LHCN-M2 (cell line): ENCODE data around the gene CACNA2D4. TPM values are rescaled to one million over a fixed set of nuclear protein-coding genes. Genes with fewer than 3 reads are reported as not detected.

Experiments
- DNase-seq: peaks from one replicate; pipeline ENCODE4 v3.0.0-alpha.2; 2012; ENCODE audit warnings: low read depth
- total RNA-seq: library from RNA; depleted of rRNA; stranded (reverse); fragments of >200 nt; gene quantifications from 2 replicates; pipeline ENCODE4 v1.2.3, GENCODE V29; 2014

Gene CACNA2D4
- total RNA-seq, 1 experiment from 2014 or later, result not detected

DNA sequence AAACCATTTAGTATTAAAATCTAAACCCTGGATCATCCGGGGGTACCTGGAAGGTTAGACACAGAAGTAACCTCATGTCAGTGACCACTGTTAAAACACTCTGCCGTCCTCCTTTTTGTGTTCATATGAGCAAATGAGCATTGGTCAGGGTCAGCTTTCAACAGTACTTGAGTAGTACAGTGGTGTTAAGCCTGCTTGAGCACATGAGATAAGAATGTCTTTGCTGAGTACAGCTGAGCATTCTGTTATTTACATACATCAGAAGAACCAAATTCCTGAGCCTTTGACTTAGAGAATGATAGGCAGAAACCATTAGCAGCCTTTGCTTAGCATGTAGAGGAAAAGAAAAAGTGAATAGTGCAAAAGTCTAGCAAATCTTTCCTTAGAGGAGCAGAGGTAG is 136.7 kb downstream of the CACNA2D4 start:
- no peak for DNase-seq

DNA sequence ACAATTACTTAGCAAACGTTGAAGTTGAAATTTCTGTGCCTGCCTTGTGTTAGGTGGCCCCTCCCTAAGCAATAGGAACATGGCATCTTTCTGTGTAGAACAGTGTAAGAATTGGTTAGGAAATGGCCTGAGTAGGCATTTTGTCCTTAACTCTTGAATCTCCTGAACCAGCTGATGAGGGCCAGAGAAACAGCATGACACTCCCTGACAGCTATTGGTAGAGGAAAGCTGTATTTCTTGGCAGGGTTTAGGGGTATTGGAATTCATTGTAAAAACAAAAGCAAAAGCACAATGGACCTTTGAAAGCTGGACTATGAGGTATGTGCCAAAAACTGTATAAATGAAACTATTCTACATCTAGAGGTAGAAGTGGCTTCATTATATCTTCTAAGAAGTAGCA is 138.7 kb downstream of the CACNA2D4 start:
- DNase-seq, result peak; percentile 56

DNA sequence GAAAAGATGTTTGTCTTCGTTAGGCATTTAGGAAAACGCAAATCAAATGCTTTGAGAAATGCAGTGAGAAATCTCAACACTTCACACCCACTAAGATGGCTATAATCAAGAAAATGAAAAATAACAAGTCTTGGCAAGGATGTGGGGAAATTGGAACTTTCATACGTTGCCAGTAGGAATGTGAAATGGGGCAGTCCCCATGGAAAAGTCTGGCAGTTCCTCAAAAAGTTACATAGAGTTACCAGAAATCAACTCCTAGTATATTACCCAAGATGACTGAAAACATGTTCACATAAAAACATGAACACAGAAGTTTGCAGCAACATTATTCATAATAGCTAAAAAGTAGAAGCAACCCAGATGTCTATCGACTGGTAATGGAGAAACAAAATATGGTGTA is 139.5 kb downstream of the CACNA2D4 start:
- DNase-seq, result no peak

DNA sequence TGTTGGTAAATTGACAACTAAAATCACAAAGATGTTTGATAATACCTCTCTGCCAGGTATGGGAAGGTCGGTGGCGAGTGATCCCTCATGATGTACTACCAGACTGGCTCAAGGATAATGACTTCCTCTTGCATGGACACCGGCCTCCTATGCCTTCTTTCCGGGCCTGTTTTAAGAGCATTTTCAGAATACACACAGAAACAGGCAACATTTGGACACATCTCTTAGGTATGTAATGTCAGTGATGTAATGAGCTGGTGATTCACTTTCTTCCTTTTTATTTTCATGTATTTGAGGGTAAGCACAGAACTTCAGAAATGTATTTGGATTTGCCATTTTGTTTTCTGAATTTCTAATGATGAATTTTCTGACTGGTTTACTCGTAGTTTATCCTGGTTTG is 140.7 kb downstream of the CACNA2D4 start:
- peak; percentile 76 for DNase-seq

DNA sequence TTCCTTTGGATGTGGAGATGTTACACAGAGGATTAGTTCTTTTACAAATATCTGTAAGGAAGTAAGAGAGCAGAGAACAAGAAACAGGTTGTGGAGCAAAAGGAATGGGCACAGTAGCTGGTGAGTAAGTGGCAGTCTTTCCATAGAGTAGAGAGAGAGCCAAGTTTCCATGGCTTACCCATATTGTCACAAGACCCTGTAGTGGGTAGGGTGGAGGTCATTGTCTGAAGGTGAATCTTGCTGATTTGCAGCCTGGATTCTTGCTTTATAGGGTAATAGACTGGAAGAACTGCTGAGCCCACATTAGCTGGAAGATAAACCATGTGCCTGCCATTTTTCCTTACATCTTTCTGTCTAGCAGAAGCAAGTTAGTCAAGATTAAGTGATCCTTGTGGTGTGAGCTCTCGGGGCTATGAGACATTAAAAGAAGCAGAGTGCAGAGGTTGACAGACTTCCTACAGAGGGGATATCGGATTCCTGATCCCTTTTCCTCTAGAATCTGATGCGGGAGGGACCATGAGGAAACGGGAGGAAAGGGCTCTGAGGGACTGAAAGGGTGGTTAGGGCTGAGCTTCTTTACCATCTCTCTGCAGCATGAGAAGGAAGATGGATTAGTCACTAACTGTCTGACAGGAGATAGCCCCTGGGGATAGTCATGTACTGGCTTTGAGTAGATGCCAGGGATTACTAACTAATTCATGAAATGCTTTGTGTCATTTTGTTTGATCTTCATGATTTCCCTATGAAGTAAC is 142.1 kb downstream of the CACNA2D4 start:
- DNase-seq, result peak; percentile 88

DNA sequence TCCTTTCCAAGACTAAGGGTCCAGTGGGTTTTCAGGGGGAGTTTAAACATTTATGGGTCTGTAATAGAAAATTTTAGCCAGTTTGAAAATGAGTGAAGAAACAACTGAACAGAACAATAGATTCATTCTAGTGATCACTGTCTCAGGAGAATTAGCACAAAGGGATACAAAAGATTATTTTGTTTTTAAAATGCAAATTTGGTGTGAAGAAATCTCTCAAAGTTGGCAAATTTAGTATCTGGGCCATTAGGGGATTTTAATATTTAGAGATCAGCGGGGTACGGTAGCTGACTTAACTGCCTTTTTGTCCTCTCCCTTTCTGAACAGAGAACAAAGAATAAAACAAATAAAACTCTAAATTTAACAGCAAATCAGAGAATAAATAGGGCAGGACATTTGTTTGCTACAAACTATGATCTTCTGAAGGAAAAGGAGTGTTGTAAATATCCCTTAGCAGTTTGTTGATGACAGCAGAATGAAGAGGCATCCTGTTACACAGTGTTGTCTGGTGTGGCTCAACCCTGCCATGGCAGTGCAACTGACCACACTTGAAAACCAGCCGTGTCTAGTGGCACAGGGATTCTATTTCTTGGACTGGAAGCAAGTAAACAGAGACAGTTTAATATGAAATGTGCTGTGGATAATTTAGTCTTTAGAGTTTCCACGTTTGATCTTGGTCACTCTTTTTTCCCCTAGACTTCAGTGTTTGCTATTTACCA is 144.4 kb downstream of the CACNA2D4 start:
- peak; percentile 56 for DNase-seq

DNA sequence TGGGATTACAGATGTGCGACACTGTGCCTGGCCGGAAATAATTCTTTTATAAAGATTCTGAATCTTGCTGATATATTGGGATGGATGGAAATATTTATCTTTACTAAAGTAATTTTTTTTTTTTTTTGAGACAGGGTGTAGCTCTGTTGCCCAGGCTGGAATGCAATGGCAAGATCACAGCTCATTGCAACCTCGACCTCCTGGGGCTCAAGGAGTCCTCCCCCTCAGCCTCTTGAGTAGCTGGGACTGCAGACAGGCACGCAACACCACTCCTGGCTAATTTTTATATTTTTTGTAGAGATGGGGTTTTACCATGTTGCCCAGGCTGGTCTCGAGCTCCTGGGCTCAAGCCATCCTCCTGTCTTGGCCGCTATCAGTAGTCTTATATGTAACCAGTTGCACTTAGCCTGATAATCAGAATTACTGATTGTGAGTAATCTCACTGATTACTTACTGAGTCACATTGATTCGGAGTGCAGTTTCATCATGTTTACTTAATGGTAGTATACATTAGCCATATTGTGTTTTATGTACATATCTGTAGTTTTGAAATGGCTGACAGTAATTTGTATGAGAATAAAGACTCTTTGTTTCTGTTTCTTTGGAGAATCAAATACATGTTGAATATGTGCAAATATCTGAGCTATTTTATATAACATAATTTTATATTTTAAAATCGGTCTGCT is 148.5 kb downstream of the CACNA2D4 start:
- DNase-seq, result no peak

DNA sequence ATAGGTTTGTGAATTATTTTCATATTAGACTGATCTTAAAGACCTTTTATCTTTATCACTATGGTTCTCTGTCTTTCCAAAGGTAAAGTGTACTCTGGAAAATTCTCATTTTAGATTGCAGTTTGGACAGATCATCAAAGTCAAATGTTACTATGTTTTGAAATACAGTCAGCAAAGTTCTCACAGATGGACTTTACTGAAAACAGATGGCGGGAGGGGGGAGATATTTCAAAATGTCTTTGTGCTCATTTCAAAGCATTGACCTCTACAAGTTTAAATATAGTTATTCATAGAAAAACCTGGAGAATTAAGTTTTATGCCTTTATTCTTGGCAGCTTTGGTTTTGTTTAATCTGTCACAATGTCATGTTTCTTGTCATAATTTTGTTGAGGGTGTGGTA is 149.8 kb downstream of the CACNA2D4 start:
- no peak for DNase-seq

DNA sequence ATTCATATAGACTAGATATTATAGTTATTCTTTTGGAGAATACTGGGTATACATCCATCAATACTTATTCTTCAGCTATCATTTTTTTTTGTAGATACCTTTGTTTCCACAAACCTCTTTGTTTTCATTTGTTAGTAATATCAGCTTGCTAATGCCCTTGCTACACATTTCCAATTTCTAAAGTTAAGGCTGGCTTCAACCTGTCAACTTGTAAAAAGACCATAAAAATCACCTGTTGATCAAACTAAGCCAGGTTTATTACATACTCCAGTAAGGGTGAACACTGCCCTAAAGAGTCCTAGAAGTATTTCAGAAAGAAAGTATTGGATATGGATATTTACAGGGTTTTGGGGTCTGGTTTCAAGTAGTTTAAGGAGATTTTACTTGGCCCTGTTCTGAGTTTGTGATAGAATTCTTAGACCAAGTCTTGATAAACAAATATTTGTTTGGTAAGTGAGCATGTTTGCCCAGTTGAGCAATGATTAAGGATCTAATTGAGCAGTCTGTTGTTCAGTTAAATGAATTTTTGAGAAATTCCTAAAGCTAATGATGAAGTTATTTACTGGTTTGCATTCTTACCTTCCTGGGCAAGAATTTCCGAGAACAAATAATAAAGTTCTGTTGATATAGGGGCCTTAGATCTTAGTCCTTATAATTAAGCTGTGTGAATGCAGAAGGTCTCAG is 150.9 kb downstream of the CACNA2D4 start:
- DNase-seq, result no peak

DNA sequence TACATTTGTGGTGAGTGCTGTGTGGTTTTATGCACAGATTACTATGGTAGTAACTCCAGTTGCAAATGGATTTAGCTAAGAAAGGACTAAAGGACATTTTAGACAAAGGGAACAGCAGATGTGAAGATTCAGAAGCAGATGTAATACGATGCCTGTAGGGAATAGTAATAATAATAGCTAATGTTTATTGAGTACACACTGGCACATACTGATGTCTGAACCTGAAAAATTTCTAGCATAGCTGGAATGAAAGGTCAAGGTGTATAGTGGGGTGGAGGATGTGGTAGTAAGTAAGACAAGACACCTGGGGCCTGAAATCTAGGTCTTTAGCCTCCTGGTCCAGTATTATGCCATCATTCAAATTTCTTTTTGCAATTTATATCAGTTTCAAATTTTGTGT is 152.3 kb downstream of the CACNA2D4 start:
- no peak for DNase-seq

DNA sequence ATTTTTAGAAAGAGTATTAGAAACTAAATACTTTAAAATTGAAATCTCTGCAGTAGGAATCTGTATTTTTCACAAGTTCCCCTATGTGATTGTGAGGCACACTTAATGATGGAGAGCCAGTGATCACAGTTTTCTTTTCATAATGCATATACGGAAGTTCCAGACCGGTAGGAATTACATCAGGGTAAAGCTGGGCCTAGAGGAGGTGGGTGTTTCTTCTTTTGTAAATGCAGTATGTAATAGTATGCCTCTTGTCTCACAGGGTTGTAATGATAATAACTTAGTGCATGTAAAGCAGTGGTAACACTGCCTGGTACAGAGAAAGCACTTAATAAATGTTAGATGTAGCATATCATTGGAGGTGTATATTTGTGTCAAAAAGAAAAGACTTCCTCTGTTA is 155.3 kb downstream of the CACNA2D4 start:
- no peak for DNase-seq

DNA sequence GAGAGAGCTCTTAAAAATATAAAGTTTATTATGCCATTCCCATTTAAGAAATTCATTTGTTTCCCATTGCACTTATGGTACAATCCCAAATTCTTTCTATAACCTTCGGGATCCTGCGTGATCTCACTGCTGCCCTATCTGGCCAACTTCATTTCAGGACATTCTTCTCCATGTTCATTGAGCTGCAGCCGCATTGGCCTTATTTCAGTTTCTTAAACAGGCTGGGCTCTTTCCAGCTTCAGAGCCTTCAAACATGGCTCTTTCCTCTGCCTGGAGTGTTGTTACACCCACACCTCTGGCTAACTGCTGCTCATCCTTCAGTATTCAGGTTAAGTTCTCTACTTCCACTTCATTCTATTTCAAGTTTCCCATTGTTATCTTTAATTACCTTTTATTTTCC is 156.6 kb downstream of the CACNA2D4 start:
- DNase-seq, result no peak

DNA sequence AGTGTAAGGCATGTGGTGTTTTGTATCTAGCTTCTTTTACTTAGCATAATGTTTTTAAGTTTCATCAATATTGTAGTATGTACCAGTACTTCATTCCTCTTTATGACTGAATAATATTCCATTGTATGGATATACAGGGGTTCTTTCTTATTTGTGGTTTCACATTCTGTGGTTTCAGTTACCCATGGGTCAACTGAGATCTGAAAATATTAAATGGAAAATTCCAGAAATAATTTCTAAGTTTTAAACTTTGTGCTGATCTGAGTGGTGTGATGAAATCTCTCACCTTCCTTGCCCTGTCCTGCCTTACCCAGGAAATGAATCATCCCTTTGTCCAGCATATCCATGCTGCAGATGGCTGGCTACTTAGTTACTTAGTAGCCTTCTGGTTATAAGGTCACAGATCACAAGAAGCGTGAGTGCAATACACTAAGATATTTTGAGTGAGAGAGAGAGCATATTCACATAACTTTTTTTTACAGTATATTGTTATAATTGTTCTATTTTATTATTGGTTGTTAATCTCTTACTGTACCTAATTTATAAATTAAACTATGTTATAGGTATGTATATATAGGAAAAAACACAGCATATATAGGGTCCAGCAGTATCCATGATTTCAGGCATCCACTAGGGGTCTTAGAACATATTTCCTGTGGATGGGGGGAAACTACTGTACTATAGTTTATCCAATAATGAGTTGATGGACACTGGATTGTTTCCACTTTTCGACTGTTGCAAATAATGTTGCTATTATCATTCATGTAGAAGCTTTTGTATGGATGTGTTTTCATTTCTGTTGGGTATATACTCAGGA is 157.7 kb downstream of the CACNA2D4 start:
- DNase-seq, result peak; percentile 89

DNA sequence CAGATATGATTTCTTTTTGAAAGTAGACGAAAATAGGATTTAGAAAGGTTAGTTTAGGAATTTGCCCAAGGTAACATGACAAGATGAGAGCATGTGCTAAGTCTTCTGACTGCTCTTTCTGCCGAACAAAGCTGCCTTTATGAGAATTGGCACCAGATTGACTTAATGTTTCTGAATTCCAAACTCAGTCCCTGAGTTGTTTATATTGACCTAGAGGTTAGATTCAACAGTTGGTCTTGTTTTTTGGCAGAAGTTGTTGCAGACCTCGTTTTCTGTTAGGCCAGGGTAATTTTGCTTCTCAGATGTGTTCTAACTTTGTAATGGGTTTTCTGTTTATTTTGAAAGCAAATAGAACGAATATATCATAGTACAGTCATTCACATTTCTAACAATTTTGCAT is 159.6 kb downstream of the CACNA2D4 start:
- no peak for DNase-seq

DNA sequence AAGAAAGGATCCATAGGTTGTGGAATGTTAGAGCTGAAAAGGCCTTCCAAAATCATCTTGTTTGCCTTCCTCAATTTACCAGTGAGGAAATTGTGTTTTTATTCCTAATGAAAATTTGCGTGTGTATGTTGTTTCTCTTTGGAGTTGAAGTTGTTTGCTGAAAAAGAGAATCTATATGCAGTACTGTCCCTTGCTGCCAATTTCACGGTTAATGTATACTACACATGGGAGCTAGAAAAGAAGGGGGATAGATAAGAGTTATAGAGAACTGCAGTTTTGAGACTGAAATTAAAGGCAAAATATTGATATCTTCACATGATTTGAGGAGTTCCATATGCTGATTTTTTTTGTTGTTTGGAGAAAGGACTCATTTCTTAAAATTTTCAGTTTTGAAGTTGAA is 160.1 kb downstream of the CACNA2D4 start:
- no peak for DNase-seq

DNA sequence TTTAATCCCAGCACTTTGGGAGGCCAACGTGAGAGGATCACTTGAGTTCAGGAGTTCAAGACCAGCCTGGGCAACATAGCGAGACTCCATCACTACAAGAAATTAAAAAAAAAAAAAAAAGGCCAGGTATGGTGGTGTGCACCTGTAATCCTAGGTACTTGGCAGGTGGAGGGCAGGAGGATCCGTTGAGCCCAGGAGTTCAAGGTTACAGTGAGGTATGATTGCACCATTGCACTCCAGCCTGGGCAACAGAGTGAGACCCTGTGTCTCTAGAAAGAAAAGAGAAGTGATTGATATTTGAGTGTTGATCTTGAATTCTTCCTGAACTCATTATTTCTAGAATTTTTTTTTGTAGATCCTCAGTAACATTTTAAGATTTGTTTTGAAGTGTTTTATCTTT is 168.2 kb downstream of the CACNA2D4 start:
- DNase-seq, result no peak

DNA sequence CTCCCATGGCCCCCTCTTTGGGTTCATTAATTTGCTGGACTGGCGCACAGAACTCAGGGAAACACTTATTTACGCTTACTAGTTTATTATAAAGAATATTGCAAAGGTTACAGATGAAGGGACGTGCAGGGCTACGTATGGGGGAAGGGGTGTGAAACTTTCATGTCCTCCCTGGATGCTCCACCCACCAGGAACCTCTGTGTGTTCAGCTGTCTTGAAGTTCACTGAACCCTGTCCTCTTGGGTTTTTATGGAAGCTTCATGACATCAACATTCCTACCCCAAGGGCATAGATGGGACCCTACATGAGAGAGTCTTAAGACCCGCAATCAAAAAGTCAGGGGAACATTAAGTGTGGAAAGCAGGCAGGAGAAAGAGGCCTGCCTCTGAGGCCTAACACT is 169.4 kb downstream of the CACNA2D4 start:
- no peak for DNase-seq

DNA sequence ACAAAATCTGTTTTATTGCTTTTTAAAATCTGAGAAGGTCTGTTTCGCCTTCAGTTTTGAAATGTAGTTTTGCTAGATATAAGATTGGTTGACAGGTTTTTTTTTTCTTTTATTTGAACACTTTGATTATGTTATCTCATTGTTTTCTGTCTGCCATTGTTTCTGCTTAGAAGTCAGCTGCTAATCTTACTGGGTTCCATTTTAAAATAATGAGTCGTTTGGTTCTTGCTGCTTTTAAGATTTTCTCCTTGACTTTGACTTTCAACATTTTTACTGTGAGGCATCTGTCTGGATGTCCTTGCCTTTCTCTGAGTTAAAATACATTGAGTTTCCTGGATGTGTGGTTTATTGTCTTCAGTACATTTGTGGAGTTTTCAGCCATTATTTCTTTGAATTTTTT is 170.8 kb downstream of the CACNA2D4 start:
- DNase-seq, result peak; percentile 10

DNA sequence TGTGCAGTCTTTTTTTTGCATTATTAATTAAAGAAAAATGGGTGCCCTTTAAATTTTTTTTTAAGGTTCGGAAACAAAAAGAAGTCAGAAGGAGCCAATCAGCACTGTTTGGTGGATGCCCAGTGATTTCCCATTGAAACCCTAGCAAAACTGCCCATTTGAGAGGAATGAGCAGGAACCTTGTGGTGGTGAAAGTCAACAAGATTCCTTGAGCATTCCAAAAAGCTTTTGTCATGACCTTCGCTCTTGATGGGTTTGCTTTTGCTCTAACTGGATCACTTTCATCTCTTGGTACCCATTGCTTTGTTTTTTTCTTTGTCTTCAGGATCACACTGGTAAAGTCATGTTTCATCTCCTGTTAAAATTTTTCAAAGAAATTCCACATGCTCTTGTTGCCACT is 173.5 kb downstream of the CACNA2D4 start:
- DNase-seq, result no peak
